Fibroblast of villous mesenchyme (primary cell): ENCODE measurements around the gene CEP192. TPM values are rescaled to one million over a fixed set of nuclear protein-coding genes. Genes with fewer than 3 reads are reported as not detected.

ENCODE experiments used
- DNase-seq: peaks from one replicate; pipeline ENCODE4 v3.0.0-alpha.2; 2010; ENCODE audit warnings: low read depth
- H3K4me3 ChIP-seq: 2 replicates; pipeline ENCODE4 v1.5.1; 2011; ENCODE audit warnings: low read depth, mild to moderate bottlenecking, low read length
- CTCF ChIP-seq: IDR thresholded peaks from 2 replicates; pipeline ENCODE4 v1.5.1; 2012; ENCODE audit warnings: low read depth, mild to moderate bottlenecking, low read length; ENCODE audit not compliant: insufficient read depth
- total RNA-seq: library from RNA; depleted of rRNA; stranded (reverse); fragments of >200 nt; gene quantifications from 2 replicates; pipeline ENCODE4 v1.2.3, GENCODE V29; 2012

CEP192 gene
- 34.1 and 40.6 TPM in 2 replicates for total RNA-seq

- peak; percentile 99 for DNase-seq
- peak; percentile 5 for TF ChIP-seq CTCF
- H3K4me3 ChIP-seq, result peak within 1 kb of the TSS; percentile 86
Observed at GRCh38 chr18:12990967-12991820, at the start of gene CEP192. CEP192 (plus strand) TSS chr18:12991362; CDS start chr18:12999425, 8,063 bp downstream.

- TF ChIP-seq CTCF, result no peak
- no peak for DNase-seq
- H3K4me3 ChIP-seq, result no peak overlapping the region
Observed at GRCh38 chr18:12943215-12943614, 47.9 kb upstream of the CEP192 start.

GRCh38 chr18:12944709-12945108 lies 46.5 kb upstream of the CEP192 start:
- no peak overlapping the region for H3K4me3 ChIP-seq
- no peak for TF ChIP-seq CTCF
- peak; percentile 33 for DNase-seq

DNA sequence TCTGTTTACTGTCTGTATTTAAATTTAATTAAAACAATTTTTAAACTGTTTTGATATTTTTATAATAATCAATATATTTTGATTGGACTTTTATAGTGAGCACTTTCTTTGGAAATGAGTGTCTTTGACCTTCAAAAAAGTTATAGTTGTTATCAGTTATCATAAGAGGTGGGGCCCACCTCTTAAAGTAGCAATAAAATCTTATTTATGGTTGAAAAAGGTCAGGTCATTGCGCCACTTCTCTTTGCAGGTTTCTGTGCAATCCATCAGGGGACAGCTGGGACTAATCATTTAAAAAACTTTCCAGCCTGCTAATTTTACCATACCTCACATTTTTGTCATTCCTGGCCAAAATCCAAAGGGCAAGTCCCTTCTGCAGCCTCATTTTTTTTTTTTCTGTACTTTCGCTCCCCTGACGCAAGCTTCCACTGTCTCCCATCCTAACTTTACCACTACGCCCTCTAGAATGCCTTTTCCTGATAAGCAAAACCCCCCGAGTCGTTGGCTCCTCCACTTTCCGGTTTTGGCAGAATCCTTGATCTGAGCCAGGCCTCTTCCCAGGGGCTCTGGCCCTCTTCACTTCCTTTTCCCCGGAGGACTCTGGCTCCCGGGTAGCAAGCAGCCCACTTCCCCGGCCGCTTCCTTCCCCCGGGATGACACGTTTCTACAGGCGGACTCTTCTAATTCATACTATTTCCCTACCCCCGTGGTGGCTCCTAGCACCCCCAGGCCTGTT lies 44.4 kb upstream of the CEP192 start:
- TF ChIP-seq CTCF, result peak; percentile 3
- peak overlapping the region; percentile 92 for H3K4me3 ChIP-seq
- peak; percentile 98 for DNase-seq

DNA sequence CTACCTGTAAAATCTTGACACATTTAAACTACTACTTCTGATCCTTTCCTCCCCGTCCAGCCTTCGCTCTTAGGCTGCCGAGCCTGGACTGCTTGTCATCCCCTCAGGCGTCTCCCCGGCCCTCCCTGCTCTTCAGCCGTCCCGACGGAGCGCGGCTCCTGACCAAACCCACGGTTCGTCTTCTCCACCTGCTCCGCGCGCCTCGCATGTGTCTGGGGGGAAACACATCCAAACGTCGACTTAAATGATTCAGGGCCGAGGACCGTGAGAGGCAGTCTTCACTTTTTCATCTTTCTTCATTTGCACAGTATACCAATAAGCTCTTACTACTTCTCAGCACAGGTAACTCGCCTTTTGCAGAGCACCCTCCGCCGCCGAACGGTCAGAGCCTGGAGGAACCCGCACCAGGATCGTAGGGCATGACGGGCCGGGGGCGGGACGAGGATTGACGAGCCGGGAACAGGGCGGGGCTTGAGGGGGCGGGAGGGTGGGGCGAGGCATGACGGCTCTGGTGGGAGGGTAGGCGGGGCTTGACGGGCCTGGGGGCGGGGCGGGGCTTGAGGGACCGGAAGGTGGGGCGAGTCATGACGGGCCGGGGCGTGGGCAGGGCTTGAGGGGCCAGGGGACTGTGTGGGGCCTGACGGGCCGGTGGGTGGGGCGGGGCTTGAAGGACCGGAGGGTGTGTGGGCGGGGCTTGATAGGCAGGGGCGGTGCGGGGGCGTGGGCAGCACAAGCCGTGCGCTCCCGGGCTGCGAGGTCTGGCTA lies 43.7 kb upstream of the CEP192 start, which contains the start of gene SEH1L:
Gene SEH1L (plus strand): TSS at position 727 of the 765 bp plus-strand sequence. CDS start 111 bp downstream, outside the sequence.
- H3K4me3 ChIP-seq, result peak within 1 kb of the TSS; percentile 92
- peak; percentile 99 for DNase-seq
- TF ChIP-seq CTCF, result no peak

- TF ChIP-seq CTCF, result no peak
- DNase-seq, result peak; percentile 97
- H3K4me3 ChIP-seq, result peak overlapping the region; percentile 71
Observed at GRCh38 chr18:12948050-12948804, 42.9 kb upstream of the CEP192 start.
